SU-DHL-6 (cell line): ENCODE measurements around the gene NDUFS6.

Experiments
- CTCF ChIP-seq: fragments of 200-600 bp; sonication (generic); IDR thresholded peaks from one replicate; pipeline ENCODE4 v1.5.1; 2017; ENCODE audit warnings: antibody characterized with exemption, mild to moderate bottlenecking, low read length, moderate library complexity; ENCODE audit not compliant: insufficient read depth, poor library complexity, severe bottlenecking
- EZH2phosphoT487 ChIP-seq: fragments of 200-600 bp; sonication (generic), shearing (Covaris generic); conservative IDR thresholded peaks from 2 replicates; pipeline ENCODE4 v1.6.1; 2018; ENCODE audit warnings: mild to moderate bottlenecking, antibody characterized with exemption, low read length, moderate library complexity, mixed read lengths

DNA sequence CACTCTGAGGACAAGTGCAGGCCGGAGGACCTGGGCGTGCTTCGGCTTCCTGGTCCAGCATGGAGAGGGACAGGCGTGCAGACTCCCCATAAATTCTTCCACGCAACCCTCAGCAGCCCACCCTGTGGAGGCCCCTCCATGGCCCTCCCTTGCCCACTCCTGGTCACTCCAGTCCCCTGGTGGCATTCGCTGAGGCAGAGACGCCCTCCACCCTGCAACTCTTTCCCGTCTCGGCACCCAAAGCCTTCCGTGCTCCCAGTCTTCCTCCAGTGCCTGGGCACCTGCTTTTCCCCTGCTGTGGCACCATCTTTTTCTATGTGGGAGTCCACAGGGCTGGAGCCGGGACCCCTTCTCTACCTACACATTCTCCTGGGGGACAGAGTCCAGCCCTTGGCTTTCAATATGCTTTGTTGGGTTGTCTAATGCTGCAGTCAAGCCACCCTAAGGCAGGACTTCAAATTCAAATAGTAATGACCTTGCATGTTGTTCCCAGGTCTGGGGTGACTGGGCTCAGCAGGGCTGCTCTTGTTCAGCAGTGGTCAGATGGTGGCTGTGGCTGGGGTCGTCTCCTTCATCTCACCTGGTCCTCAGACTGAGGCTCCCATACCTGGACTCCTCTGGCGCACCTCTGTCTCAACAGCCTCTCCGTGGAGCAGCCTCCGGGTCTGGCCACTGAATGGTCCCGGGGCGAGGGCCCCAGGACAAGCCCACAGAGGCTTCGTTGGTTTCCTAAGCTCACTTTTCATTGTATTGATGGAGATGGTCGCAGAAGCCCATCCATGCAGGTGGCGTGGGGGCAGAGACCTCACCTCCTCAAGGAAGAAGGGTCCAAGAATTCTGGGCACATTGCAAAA is 16.8 kb upstream of the NDUFS6 start:
- TF ChIP-seq CTCF (no peak), EZH2phosphoT487 (no peak)
